ENCODE measurements around the gene DDX55.
"Not testable (repeated sequence)": the region's sequence is repeated elsewhere in the genome, so short reads cannot be mapped to it uniquely, and the experiment has no call there.

The DDX55 gene

GRCh38 chr12:123601602-123602489 is at the start of gene DDX55:
TSS of gene DDX55 (plus strand) at chr12:123602099. CDS start at chr12:123602149, 50 bp downstream.
- Mint-ChIP-seq H3K4me1 (peaks cover 29% of the 10 kb centered on the region), H3K9me3 (no peaks in the 10 kb centered on the region), H3K27me3 (no peaks in the 10 kb centered on the region), H3K27ac (ENCODE audit: low read depth) (peak within 1 kb of the TSS; percentile 97), H3K36me3 (ENCODE audit: insufficient read depth) (peaks cover 30% of the 10 kb centered on the region), H3K4me3 (peak within 1 kb of the TSS; percentile 98)
- ATAC-seq (replicated peaks; ENCODE audit: extremely low read depth, poor library complexity, severe bottlenecking) (peak; percentile 94), DNase-seq (ENCODE audit: low spot score in 2 of 2) (peak; percentile 74)

GRCh38 chr12:123554136-123554535 is 47.8 kb upstream of the DDX55 start:
- not testable (repeated sequence) for ATAC-seq (replicated peaks; ENCODE audit: extremely low read depth, poor library complexity, severe bottlenecking); H3K9me3 Mint-ChIP-seq; H3K4me3 Mint-ChIP-seq; DNase-seq (ENCODE audit: low spot score in 2 of 2); H3K36me3 Mint-ChIP-seq (ENCODE audit: insufficient read depth); H3K4me1 Mint-ChIP-seq; H3K27ac Mint-ChIP-seq (ENCODE audit: low read depth)
- H3K27me3 Mint-ChIP-seq, result peaks cover 18% of the 10 kb centered on the region

GRCh38 chr12:123554843-123555242 is 47.1 kb upstream of the DDX55 start:
- not testable (repeated sequence) for H3K4me3 Mint-ChIP-seq; H3K4me1 Mint-ChIP-seq; H3K9me3 Mint-ChIP-seq; ATAC-seq (replicated peaks; ENCODE audit: extremely low read depth, poor library complexity, severe bottlenecking); DNase-seq (ENCODE audit: low spot score in 2 of 2); H3K36me3 Mint-ChIP-seq (ENCODE audit: insufficient read depth); H3K27ac Mint-ChIP-seq (ENCODE audit: low read depth)
- peaks cover 11% of the 10 kb centered on the region for H3K27me3 Mint-ChIP-seq

GRCh38 chr12:123558487-123558886 is 43.4 kb upstream of the DDX55 start:
- H3K4me1 Mint-ChIP-seq; H3K36me3 Mint-ChIP-seq (ENCODE audit: insufficient read depth); H3K27ac Mint-ChIP-seq (ENCODE audit: low read depth); ATAC-seq (replicated peaks; ENCODE audit: extremely low read depth, poor library complexity, severe bottlenecking); H3K27me3 Mint-ChIP-seq; DNase-seq (ENCODE audit: low spot score in 2 of 2); H3K4me3 Mint-ChIP-seq; H3K9me3 Mint-ChIP-seq: not testable (repeated sequence)

GRCh38 chr12:123559468-123559867 is 42.4 kb upstream of the DDX55 start:
- Mint-ChIP-seq H3K27ac (ENCODE audit: low read depth) (no peak overlapping the region), H3K27me3 (peaks cover 8% of the 10 kb centered on the region), H3K4me1 (no peaks in the 10 kb centered on the region), H3K9me3 (no peaks in the 10 kb centered on the region), H3K4me3 (no peak overlapping the region), H3K36me3 (ENCODE audit: insufficient read depth) (no peaks in the 10 kb centered on the region)
- DNase-seq (ENCODE audit: low spot score in 2 of 2) (no peak), ATAC-seq (replicated peaks; ENCODE audit: extremely low read depth, poor library complexity, severe bottlenecking) (no peak)

- Mint-ChIP-seq H3K27ac (ENCODE audit: low read depth) (peak overlapping the region; percentile 32), H3K4me1 (no peaks in the 10 kb centered on the region), H3K36me3 (ENCODE audit: insufficient read depth) (peaks cover 1% of the 10 kb centered on the region), H3K4me3 (no peak overlapping the region), H3K9me3 (no peaks in the 10 kb centered on the region), H3K27me3 (peaks cover 44% of the 10 kb centered on the region)
- ATAC-seq (replicated peaks; ENCODE audit: extremely low read depth, poor library complexity, severe bottlenecking) (no peak), DNase-seq (ENCODE audit: low spot score in 2 of 2) (no peak)
Measured at GRCh38 chr12:123571343-123571813, 30.5 kb upstream of the DDX55 start.

- H3K9me3 Mint-ChIP-seq, result no peaks in the 10 kb centered on the region
- ATAC-seq (replicated peaks; ENCODE audit: extremely low read depth, poor library complexity, severe bottlenecking) (no peak), DNase-seq (ENCODE audit: low spot score in 2 of 2) (no peak)
- H3K27me3 Mint-ChIP-seq, result peaks cover 38% of the 10 kb centered on the region
- no peaks in the 10 kb centered on the region for H3K4me1 Mint-ChIP-seq
- H3K4me3 Mint-ChIP-seq, result no peak overlapping the region
- peaks cover 2% of the 10 kb centered on the region for H3K36me3 Mint-ChIP-seq (ENCODE audit: insufficient read depth)
- no peak overlapping the region for H3K27ac Mint-ChIP-seq (ENCODE audit: low read depth)
Measured at GRCh38 chr12:123572391-123572790, 29.5 kb upstream of the DDX55 start.

- no peak for ATAC-seq (replicated peaks; ENCODE audit: extremely low read depth, poor library complexity, severe bottlenecking)
- Mint-ChIP-seq H3K9me3 (no peaks in the 10 kb centered on the region), H3K27me3 (peaks cover 23% of the 10 kb centered on the region), H3K36me3 (ENCODE audit: insufficient read depth) (peaks cover 3% of the 10 kb centered on the region), H3K4me3 (no peak overlapping the region), H3K27ac (ENCODE audit: low read depth) (no peak overlapping the region), H3K4me1 (no peaks in the 10 kb centered on the region)
- DNase-seq (ENCODE audit: low spot score in 2 of 2), result no peak
Measured at GRCh38 chr12:123573870-123574269, 28.0 kb upstream of the DDX55 start.

- Mint-ChIP-seq H3K27me3 (peaks cover 1% of the 10 kb centered on the region), H3K4me3 (no peak overlapping the region), H3K36me3 (ENCODE audit: insufficient read depth) (peaks cover 3% of the 10 kb centered on the region), H3K27ac (ENCODE audit: low read depth) (no peak overlapping the region), H3K4me1 (no peaks in the 10 kb centered on the region), H3K9me3 (no peaks in the 10 kb centered on the region)
- ATAC-seq (replicated peaks; ENCODE audit: extremely low read depth, poor library complexity, severe bottlenecking) (no peak), DNase-seq (ENCODE audit: low spot score in 2 of 2) (no peak)
Measured at GRCh38 chr12:123576611-123577010, 25.3 kb upstream of the DDX55 start.

- Mint-ChIP-seq H3K4me1 (peaks cover 9% of the 10 kb centered on the region), H3K27ac (ENCODE audit: low read depth) (no peak overlapping the region), H3K4me3 (no peak overlapping the region), H3K9me3 (no peaks in the 10 kb centered on the region), H3K27me3 (no peaks in the 10 kb centered on the region), H3K36me3 (ENCODE audit: insufficient read depth) (peaks cover 3% of the 10 kb centered on the region)
- DNase-seq (ENCODE audit: low spot score in 2 of 2) (no peak), ATAC-seq (replicated peaks; ENCODE audit: extremely low read depth, poor library complexity, severe bottlenecking) (no peak)
Measured at GRCh38 chr12:123578243-123578642, 23.7 kb upstream of the DDX55 start.

- H3K36me3 Mint-ChIP-seq (ENCODE audit: insufficient read depth); H3K27ac Mint-ChIP-seq (ENCODE audit: low read depth); H3K4me3 Mint-ChIP-seq; ATAC-seq (replicated peaks; ENCODE audit: extremely low read depth, poor library complexity, severe bottlenecking); H3K27me3 Mint-ChIP-seq; H3K4me1 Mint-ChIP-seq; DNase-seq (ENCODE audit: low spot score in 2 of 2); H3K9me3 Mint-ChIP-seq: not testable (repeated sequence)
Measured at GRCh38 chr12:123578829-123579228, 23.1 kb upstream of the DDX55 start.

GRCh38 chr12:123580772-123581171 is 21.1 kb upstream of the DDX55 start:
- DNase-seq (ENCODE audit: low spot score in 2 of 2) (no peak), ATAC-seq (replicated peaks; ENCODE audit: extremely low read depth, poor library complexity, severe bottlenecking) (no peak)
- Mint-ChIP-seq H3K27me3 (no peaks in the 10 kb centered on the region), H3K9me3 (no peaks in the 10 kb centered on the region), H3K36me3 (ENCODE audit: insufficient read depth) (peaks cover 11% of the 10 kb centered on the region), H3K4me3 (no peak overlapping the region), H3K4me1 (peaks cover 18% of the 10 kb centered on the region), H3K27ac (ENCODE audit: low read depth) (no peak overlapping the region)
